GM12873 (cell line): ENCODE measurements around the gene ZNF213.

ENCODE experiments used
- TF ChIP-seq, protein P1 (sequence below): IDR thresholded peaks from 2 replicates; pipeline ENCODE4 v1.5.1; 2012; ENCODE audit warnings: low read depth, mild to moderate bottlenecking, moderate library complexity, low read length, control low read depth; ENCODE audit not compliant: insufficient read depth; ENCODE audit errors: missing control alignments

ZNF213 gene

DNA sequence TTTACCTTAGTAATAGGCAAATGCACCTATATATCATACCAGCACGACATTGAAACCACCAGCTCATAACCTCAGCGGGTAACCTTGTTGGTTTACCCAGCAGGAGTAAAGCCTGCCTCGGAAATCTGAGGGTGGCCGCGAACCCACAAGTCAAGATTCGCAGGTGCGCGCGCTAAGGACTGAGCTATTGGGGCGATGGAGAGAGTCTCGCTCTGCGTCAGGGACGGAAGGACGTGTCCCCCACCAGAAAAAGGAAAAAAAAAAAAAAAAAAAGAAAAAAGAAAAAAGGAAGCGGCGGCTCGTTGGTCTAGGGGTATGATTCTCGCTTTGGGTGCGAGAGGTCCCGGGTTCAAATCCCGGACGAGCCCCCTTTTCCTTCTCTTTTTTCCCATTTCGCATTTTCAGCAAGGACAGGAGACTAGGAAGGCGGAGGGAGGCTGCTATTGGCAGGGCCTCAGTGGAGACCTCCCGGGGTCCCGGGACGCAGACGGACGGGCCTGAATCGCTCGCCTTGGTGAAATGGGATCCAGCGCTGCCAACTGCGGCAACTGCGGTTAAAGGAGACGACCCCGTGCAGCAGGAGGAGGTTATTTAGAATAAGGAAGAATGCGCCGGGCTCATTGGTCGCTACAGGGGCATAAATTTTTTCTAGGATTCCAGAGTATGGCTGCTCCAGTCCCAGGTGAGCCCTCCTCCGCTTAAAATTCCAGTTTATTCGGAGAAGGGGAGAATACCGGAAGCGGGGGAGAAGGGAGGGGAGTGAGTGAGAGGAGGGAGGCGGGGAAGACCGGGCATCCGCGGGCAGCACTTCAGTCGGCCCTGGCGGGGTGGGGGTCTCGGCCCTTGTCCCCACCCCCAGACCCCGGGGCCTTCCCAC is 53.2 kb downstream of the ZNF213 start, which contains the start of gene OR1F1:
Gene OR1F1, plus strand, starts transcription at position 407 of the 877 bp plus-strand sequence.
- TF ChIP-seq, protein P1, sequence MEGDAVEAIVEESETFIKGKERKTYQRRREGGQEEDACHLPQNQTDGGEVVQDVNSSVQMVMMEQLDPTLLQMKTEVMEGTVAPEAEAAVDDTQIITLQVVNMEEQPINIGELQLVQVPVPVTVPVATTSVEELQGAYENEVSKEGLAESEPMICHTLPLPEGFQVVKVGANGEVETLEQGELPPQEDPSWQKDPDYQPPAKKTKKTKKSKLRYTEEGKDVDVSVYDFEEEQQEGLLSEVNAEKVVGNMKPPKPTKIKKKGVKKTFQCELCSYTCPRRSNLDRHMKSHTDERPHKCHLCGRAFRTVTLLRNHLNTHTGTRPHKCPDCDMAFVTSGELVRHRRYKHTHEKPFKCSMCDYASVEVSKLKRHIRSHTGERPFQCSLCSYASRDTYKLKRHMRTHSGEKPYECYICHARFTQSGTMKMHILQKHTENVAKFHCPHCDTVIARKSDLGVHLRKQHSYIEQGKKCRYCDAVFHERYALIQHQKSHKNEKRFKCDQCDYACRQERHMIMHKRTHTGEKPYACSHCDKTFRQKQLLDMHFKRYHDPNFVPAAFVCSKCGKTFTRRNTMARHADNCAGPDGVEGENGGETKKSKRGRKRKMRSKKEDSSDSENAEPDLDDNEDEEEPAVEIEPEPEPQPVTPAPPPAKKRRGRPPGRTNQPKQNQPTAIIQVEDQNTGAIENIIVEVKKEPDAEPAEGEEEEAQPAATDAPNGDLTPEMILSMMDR, result no peak

DNA sequence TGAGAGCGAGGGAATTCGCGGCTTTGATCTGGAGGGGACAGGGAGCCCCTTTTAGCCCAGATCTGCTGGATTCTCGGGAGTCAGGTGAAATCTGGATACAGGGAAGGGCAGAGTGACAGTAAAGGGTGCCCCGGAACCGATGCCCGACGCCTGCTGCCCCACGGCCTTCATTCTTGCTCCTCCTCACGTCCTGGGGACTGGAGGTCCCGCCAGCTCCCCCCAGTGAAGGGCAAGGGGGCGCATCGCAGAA is 53.8 kb downstream of the ZNF213 start:
- TF ChIP-seq, protein P1, result no peak

DNA sequence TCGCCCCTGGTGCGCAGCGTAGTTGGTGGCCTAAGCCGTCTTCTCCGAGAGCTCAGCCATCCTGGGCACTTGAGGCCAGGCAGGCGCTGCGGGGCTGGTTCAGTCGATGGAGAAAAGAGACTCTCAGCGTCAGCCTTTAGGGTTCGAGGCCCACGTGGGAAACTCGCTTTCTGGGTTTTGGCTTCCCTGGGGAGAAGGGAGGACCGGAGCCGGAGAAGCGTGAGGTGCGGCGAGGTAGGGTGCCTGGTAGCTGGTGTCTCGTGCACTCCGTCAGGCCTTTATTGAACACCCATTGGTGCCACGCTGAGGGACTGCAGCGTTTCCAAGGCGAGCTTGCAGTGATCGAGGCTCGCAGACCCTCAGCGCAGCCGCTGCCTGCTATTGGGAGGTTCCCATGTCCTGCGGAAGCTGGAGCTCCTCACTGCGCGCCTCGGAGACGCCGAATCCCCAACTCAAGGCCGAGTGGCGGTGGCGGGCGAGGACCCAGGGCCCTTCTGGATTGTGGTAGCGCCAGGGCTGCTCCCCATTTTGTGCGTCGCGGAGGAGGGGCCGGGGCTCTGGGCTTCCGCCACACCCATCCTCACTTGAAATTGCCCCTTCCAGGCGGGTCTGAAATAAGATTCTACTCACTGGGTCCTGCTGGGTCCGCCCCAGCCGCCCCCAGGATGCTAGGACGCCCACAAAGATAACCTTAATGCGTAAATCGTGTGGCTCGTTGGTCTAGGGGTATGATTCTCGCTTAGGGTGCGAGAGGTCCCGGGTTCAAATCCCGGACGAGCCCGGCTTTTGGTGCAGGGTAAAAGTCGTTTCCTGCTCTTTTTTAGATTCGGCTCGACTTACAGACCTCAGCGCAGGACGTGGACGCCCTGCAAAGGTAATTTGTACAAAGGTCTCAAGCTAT is 54.3 kb downstream of the ZNF213 start:
- TF ChIP-seq, protein P1, result no peak

DNA sequence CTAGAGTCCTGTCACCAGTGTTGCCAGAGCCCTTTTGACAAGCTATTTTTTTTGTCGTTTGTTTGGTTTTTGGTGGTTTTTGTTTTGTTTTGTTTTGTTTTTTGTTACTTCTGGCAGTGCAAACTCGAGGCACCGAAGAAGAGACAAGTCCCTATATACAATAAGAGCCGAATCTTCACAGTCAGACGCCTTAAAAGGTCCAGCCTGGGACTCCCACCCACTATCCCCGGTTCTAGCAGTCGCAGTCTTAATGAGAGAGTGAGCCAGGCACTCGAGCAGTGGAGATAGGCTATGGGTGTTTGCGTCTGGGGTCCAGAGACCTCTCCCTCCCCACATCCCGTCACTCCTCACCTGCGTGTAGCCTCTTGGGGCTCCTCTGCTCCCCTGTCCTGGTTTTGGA is 55.0 kb downstream of the ZNF213 start:
- TF ChIP-seq, protein P1, result no peak

DNA sequence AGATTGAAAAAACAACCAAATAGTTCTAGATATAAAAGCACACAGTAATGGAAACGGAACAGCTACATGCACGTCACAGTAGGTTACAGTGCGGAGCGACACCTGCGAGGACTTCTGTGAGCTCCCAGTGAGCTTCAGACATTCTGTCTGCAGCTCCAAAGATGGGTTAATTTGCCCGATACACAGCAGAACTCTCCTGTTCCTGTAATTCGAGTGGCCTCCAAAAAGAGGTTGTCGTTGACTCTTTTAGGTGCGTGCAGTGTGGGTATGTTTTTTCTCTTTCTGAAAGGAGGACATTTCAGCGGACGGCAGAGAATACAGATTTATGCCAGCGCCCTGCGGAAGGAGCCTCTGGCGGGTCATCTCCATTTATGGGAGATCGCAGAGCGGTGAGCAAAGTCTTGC is 56.1 kb downstream of the ZNF213 start:
- TF ChIP-seq, protein P1, result no peak
